ENCODE data around the gene BTG4.

DNA sequence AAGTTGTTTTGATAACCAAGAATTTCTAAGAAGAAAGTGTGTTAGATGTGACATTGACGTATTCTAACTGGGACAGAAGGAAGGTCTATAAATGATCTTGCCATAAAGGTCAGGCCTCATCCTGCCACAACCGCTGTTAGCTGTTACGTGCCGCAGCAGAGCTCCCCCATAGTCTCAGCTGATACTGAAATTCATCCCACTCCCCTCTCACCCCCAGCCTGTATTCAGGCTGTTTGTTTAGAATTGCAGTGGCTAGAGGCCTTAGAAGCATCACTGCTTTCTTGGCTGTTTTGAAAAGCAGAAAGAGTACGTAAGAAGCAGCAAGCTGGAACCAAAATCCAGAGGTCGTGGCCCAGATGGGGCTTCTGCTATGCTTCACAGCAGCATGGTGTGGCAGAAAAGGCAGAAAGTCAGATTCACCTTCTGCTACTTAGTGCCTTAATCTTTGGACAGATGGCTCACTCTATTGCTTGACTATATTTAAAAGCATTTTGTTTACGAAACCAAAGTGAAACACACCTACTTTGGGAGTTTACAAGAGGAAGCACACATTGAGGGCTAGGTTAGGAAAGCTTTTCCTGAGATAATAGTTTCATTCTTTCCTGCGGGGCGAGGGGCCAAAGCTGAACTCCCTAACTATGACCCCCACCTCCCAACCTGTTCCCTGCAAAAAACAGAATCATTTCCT lies 27.4 kb upstream of the BTG4 start:
- no peak for TF ChIP-seq EZH2 (IDR thresholded peaks at IDR 0.05; ENCODE audit: low read depth, unreplicated experiment)
- TF ChIP-seq CTCF (conservative IDR thresholded peaks at IDR 0.05; ENCODE audit: low read depth in 2 of 2): no peak
- no peak for TF ChIP-seq CREB1 (CRISPR knock-in tag; IDR thresholded peaks at IDR 0.05; ENCODE audit: low read depth)
- TF ChIP-seq POLR2AphosphoS5 (IDR thresholded peaks at IDR 0.05; ENCODE audit: low read depth): no peak
- no peak for TF ChIP-seq STAT1 (IDR thresholded peaks at IDR 0.05; ENCODE audit: unreplicated experiment)
- TF ChIP-seq EZH2phosphoT487 (IDR thresholded peaks at IDR 0.05; ENCODE audit: unreplicated experiment): no peak
- no peak for TF ChIP-seq REST (IDR thresholded peaks at IDR 0.05; ENCODE audit: unreplicated experiment)

Data from GM23338 (cell line).